Middle frontal gyrus (tissue), 1 donor: Measurements from ENCODE around the gene MYO3B.
"Not testable (repeated sequence)": the region's sequence is repeated elsewhere in the genome, so short reads cannot be mapped to it uniquely, and the experiment has no call there.

Source experiments
- DNase-seq: peaks from one replicate; pipeline ENCODE4 v3.0.0-alpha.2; 2015; ENCODE audit warnings: low spot score; ENCODE audit errors: extremely low spot score

The MYO3B gene

DNA sequence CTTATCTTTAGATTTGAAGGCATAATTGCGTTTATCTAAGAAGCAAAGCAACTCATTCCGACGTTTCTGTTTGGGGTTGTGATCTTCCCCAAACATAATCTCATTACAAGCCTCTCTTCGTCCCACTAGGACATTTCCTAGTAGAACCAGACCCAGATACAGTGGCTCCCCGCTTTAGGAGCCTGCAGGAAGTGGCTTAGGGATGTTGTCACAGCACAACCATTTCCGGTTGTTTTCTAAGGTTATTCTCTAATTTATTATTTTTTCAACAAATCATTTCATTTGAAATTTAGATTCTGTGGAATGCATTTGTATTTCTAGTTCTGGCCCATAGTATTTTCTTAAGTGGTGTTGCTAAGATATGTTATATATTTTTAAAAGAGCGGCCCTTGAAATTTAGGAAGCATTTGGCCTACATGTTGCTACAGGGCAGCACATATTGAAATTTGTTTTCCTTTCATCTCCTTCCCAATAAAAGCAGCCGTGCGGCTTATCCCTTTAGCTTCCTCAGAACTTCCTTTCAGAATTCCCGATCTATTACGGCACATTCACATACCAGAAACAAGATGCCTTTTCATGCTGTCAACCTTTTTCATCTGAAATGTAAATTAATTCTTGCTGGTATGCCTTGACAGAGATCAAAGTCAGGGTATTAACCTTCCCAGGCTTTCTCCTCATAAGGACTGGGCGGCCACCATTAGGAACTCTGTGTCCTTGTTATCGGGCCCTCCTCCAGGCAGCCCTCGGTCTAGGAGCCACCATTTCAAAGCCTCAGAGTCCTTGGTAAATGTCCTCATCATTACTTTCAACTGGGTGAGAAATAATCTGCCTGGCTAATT lies 326.2 kb downstream of the MYO3B start:
- DNase-seq: no peak

DNA sequence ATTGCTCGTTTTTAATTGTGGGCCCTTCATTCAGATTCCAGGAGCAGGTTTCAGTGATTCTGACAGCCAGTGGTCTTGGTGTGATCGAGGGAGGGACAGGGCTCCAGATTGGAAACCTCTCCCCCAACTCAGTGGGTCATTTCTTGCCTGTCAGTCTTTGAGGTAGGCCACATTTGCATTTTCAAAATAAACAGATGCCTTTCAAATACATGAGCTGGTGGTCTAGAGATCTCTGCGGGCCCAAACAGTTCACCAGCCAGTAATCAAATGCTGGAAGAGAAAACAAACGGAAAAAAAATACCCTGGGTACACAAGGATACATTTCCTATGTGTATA lies 326.8 kb downstream of the MYO3B start:
- DNase-seq: no peak

DNA sequence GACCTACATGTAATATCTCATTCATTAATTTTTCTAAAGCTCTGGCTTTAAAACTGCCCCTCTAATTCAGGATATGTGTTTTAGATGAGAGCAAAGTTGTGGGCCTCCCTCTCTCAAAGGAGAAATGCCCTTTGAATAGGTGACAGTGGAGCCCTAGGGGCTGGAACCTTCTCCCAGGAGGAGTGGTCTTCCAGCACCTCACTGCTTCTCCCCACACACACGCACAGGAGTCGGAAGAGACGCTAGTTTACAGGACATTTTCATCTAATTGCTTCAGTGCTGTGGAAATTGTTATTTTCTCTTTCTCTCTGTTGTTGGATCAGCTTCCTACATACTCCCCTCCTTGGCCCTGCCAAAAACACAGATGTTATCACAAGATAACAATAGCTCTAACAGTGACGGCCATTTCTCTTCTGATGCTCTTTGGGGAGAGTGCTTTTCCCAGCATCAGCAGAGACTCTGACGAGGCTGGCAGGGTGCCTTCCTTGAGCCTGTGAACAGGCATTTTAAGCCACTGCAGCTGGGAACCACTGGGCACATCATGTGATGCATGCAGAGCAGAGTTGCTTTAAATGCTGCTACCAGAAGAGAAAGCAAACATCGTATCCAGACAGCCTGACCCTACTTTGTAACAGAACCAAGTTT lies 327.8 kb downstream of the MYO3B start:
- peak; percentile 79 for DNase-seq

DNA sequence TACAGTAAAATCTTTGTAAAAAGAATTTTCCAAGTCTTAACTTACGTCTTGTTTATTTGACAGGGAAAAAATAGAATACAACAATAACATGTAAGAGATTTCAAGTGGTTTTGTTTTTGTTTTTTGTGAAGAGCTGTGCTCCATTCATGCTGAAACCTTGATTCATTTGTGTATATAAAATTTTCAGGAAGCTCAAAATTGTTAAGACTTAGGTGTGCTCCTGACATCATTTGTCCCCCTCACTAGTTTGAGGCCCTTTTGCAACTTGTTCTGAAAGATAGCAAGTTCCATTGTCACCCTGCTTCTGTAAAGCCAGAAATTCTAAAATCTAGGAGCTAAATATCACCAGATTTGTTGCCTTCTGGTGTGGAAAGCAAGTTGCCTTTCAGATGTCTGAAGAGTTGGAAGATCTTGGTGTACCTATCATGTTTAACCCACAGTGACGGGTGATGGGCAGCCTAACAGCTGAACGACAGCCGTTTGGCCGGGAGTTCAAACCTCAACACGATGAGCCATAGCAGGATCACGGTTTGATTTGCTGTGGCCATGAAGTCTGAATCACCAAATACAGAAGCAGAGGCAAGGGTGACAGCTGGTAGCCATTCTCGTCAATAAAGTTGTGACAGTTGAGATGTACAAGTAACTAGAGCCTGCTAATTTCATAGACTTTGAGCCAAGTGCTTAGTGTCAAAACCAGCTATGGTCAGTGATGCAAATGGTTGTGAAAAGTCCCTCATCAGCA lies 331.7 kb downstream of the MYO3B start:
- no peak for DNase-seq

DNA sequence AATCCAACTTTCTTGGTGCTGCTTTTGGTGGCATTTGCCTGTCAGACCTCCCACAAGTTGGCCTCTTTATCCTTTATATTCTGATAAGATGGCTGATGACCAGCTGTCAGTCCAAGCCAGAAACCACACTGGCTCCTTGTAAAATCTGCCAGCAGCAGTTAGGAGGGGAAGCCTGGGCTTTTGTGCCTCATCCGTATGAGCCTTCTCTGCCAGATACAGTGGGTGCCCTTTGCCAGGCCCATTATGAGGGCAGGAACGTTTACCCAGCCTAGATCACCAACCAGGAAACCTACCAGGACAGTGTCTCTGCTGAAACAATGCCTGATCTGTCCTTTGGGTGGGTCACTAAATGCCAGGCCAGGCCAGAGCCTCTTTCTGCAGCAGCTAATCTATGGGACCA lies 334.3 kb downstream of the MYO3B start:
- DNase-seq: no peak

DNA sequence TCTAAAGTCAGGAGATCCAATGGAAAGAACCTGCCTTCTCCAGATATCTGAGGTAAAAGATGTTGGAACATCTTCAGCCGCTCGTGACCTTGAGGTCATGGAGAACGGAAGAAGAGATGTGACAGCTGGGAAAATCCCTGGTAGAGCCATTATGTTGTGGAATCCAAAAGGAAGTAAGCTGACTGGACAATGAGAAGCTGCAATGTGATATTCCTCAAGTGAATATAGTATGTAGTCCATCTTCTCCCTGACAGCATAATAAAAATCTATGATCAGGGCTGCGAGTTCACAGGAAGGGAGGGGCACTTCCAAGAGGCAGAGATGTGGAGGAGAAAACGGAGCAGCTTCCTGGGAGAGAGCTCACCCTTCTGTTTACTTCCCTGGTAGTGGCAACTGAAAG lies 336.2 kb downstream of the MYO3B start:
- no peak for DNase-seq

DNA sequence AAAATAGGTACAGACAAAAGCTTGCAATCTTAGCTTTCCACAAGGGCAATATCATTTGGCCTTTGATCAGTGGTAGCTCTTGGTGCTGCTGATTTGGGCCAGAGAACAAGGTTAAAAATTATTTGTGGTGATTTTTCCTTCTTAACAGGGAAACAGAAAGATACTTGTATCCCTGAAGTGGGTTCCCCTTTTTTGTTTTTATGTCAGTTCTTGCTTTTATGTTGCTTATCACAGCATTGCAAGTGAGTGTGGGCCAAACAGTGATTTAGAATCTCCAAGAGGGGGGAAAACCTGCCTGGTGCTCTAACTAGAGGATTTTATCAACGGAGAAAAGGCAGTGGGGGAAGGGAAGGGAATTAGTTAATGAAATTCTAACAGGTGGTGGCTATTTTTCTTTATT lies 339.6 kb downstream of the MYO3B start:
- no peak for DNase-seq

DNA sequence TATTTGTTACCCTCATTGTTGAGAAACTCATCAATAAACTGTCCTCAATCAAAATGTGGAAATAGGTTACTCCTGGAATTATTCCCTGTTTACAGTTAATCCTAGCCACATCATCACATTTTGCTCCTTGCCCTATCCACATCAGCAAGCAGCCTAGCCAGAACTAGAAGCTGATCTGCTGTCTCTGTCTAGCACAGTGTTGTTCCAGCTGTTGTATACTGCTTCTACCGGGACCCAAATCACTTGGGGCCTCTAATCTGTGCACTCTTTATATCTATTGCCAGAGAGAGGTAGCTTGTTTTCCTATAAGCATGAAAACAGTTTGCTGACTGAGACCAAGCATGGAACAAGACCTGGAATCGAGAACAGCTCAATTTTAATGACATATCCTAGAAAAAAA lies 341.0 kb downstream of the MYO3B start:
- no peak for DNase-seq

DNA sequence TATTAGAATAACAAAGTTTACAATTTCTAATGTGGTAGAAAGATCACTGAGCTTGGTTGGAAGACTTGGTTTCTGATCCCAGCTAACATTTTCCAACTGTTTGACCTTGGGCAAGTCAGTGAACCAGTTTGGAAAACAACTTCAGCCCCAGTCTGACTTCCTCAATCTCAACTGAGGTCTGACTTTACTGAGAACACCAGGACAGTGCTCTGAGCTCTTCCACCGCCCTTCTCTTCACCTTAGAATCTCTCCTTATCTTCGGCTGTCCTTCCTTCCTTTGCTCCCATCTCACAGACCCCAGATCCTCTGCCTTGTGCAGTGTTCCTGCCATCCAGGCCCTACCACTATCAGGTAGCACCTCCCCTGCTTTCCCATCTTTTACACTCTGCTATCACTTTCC lies 343.4 kb downstream of the MYO3B start:
- DNase-seq: no peak

DNA sequence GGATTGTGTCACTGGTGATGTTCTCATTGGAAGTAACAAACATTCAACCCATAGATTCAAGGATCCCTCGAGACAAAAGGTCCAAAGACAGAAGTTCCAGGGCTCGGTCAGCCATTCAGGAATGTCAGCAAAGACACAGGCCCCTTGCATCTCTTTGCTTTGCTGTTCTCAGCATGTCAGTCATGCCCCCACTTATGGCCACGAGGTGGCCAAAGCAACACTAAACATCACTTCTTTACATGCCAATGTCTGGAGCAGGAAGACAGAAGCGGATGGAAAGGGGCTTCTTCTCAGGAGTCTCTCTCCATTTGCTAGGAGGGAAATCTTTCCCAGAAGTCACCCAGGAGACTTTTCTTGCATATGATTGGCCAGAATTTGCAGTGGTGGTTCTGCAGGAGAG lies 345.6 kb downstream of the MYO3B start:
- no peak for DNase-seq

DNA sequence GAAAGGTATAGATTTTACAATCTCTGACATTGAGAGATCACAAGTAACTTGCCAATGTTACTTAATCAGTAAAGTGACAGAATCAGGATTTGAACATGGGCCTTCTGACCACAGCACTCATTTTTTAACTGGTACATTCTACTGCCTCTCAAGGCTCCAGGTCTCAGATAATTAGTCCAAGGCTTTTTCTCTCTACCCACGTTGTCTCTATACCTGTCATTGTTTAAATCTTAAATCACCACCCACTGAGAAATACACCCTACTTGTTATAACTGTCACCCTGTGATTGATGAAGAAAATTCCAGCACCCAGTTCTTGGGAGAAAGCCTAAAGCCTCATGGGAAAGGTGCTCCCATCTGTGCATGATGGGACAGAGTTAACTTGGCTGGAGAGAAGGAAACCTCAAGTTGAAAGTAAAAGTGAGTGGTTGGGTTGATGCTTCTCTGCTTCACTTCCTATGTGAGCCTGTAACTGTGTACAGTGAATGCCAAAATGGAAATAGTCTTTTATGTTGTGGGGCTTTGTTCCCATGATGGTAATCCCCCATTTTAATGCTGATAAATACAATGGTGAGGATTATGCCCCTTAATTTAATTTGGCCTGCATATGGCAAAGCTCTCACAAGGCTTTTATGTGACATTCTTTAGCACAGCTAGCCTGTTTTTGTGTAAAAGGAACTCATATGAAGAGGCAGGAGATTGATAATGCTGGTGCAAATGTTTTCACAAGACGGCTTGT lies 347.1 kb downstream of the MYO3B start:
- DNase-seq: no peak

DNA sequence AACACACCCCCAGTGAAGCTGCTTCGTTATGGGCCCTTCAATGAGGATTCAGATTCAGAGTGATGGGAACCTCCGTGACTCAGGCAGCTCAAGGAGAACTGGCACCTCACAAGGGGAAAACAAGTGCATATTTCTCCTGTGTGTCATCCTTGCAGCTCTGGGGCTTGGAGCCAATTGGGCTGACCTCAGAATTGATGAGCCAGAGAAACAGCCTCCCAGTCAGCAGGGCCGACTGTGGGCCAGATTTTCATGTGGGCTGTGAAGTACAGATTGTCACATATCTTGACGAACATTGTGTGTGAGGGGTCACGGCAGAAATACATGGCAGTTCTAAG lies 347.6 kb downstream of the MYO3B start:
- no peak for DNase-seq

DNA sequence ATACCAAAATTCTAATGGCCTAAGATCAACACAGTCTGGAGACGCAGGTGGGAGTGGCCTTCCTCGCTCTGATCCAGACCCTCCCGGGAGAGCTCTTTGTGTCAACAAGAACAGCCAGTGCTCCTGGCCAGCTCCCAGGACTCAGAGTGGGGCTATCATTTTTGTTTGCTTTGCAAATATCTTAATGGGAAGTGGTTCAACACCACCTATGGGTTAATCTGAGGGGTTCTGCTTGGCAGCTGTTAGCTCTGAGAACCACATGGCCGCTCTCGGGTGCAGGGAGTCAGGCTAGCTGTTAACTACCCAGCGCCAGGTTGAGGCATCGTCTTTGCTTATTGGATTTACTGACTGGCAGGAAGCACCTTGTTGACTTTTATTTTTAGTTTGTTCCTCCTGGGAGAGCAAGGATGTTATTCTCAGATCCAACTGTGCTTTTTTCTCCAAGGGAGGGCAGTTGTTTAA lies 352.4 kb downstream of the MYO3B start:
- no peak for DNase-seq

DNA sequence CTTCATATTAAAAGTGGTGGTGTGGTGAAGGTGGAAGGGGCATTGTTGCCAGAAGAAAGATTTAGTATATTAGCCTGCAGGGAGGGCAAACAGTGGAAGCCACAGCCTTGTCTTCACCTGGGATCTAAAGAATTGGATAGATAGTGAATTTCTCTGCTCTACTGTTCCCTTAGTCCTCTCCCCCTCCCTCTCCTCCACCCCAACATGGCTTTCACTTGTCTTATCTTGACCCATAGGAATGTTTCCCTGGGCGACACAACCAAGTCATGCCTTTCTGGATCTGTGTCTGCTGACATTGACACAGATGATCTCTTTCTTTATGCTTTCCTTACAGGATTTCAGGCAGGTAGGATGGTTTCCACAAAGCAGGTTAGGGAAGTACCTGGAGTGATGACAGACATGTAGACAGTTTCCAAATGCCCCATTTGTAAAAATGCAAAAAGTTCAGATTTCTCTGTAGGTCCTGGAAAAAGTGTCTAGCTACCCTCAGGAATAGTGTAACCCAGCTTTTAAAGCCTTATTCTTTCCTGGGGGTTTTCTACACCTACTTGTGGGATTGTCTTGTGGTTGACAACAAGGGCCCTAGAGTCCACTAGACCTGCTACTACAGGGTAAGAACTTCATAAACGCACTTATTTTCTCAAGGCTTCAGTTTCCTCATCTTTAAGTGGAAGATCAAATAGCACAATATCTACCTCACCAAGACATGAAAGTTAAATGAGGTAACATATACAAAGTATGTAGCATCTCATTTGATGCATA lies 353.0 kb downstream of the MYO3B start:
- no peak for DNase-seq

DNA sequence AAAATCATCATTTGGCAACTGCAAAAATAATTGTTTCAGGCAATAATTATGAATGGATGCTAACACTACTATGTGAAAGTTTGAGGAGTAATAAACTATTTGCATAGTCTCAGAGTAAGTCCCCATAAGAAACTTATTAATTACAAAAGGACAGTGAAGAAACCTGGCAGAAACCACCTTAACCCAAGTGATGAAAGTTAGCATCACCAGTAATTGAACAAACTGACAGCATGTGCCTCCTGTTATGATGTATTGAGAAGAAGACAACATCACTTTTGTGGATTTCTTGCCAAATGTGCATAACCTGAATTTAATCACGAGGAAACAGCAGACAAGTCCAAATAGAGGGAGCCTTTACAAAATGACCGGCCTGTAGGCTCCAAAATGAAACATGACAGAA lies 353.9 kb downstream of the MYO3B start:
- DNase-seq: no peak

DNA sequence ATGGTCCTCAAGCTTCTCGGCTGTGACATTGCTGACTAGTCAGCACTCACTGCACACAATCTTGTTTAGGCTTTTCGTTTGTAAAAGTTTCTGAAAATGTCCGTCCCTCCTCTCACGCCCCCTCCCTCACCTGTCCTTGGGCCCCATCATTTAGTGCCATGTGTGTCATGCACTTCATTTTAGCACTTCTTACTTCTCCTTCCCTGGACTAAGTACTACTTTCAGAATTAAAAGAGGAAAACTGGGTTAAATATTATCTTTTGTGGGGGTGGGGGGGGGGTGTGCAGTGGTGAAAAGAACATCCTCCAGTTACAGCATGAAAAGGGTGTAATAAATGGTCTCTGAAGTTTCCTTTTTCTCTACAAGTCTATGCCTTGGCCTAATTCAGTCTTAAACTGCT lies 355.2 kb downstream of the MYO3B start:
- no peak for DNase-seq

DNA sequence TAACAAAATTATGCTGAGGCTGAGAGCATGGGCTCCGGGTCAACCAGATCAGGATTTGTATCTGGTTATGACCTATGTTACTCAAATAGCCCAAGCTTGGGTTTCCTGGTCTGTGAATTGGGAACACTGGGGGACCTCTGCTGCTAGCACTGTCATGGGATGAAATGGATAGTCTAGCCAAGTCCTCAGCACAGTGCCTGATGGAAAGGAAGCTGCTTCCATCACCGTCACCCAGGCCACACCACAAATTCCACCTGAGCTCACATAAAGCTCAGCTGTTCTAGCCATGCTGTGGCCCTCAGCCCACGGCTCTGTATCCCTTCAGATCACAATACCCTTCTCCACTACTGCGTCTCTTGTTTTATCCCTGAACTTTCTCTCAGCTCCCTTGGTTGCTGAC lies 357.6 kb downstream of the MYO3B start:
- DNase-seq: no peak

DNA sequence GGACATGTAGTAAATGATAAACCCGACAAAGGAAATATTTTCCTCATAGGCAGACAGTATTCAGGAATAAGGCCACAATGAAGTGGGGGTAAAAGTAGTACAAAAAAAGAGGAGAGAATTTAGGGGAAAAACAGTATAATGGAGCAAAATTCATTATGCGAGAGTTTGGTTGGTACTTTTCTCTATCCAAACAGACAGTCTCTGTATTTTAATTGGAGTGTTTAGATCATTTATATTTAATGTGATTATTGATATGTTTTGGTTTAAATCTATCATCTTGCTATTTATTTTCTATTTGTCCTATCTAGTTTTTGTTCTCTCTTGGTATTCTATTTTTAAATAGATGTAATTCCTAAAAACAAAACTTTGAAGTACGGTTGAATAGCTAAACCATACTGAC lies 366.9 kb downstream of the MYO3B start:
- DNase-seq: no peak

DNA sequence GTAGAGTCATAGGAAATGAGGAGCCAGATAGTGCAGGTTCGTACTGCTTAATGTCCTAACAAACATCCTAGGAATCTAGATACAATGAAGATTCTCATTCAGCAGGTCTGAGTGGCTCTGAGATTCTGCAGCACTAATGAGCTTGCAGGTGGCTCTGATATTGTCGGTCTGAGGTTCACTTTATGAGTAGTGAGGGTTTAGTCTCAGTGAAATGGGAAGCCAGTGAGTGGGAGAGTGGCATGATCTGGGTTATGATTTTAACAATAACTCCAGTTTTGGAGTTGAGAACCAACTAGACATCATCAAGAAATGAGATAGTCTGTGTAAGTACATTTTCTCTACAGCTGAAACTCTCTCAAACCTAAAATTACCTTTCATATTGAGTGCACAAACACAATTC lies 370.4 kb downstream of the MYO3B start:
- DNase-seq: no peak

DNA sequence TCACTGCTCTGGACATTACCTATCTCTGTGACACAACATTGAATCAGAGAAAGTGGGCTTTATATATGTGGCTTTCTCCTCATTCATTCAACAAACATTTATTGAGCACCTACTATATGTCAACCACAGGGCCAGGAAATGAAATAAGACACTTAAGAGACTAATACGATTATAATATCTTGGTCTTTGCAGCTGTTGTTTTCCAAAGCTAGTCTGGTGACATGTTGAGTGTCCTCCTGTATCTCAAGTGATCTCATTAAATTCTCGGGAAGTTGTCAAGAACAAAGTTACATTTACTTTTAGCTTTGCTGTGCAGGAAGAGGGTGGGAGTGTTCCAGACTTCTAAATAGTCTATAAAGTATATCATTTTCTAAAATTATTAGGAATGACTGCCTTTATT lies 372.6 kb downstream of the MYO3B start:
- no peak for DNase-seq

DNA sequence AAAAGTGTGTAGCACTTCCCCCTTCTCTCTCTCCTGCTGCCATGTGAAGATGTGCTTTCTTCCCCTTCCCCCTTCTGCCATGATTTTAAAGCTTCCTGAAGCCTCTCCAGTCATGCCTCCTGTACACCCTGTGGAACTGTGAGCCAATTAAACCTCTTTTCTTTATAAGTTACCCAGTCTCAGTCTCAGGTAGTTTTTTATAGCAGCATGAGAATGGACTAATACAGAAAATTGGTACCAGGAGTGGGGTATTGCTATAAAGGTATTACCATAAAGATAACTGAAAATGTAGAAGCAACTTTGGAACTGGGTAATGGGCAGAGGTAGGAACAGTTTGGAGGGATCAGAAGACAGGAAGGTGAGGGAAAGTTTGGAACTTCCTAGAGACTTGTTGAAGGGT lies 374.0 kb downstream of the MYO3B start:
- not testable (repeated sequence) for DNase-seq
